ENCODE measurements around the gene BANK1. TPM values are rescaled to one million over a fixed set of nuclear protein-coding genes. Genes with fewer than 3 reads are reported as not detected.

The BANK1 gene
- total and polyA plus RNA-seq, 10 of the 15 experiments (the other 5 are each of a cell fraction or from before 2014, with no cell fraction given) = 0.13 to 2.1 (median 0.42) TPM

- no peak for DNase-seq (ENCODE audit: low read depth, low spot score)
- POLR2A ChIA-PET = no interaction called here
- Histone ChIP-seq H3K4me3 (no peak overlapping the region), H3K79me2 (ENCODE audit: control insufficient read depth, insufficient read depth, low read length) (no peaks in the 10 kb centered on the region), H3K4me2 (ENCODE audit: control insufficient read depth, insufficient read depth) (no peak overlapping the region), H3K27me3 (replicated peaks in 1 of 2; ENCODE audit: control insufficient read depth in 2 of 2, insufficient read depth in 2 of 2, low read length in 1 of 2) (no peaks in the 10 kb centered on the region), H3K9ac (ENCODE audit: control insufficient read depth, insufficient read depth, low read length) (no peak overlapping the region), H3K9me3 (replicated peaks; ENCODE audit: control insufficient read depth, insufficient read depth, low read length) (no peaks in the 10 kb centered on the region), H4K20me1 (ENCODE audit: control insufficient read depth, insufficient read depth) (no peaks in the 10 kb centered on the region), H3K36me3 (ENCODE audit: control insufficient read depth in 2 of 2, insufficient read depth in 2 of 2, low read length in 1 of 2) (no peaks in the 10 kb centered on the region), H3K4me1 (ENCODE audit: control insufficient read depth, insufficient read depth, low read length) (no peaks in the 10 kb centered on the region), H3K27ac (ENCODE audit: control insufficient read depth, insufficient read depth) (no peak overlapping the region), H2AFZ (ENCODE audit: control insufficient read depth, low read depth, low read length) (no peak overlapping the region)
- in situ Hi-C loops (cut with MboI) (no loop called here), intact Hi-C loops (cut with micrococcal nuclease; ENCODE audit: unreplicated experiment) (no loop called here)
- BruUV-seq (replicated peaks) = no TSS peak
- SMC1A ChIA-PET (ENCODE audit: uncharacterized antibody, unreplicated experiment) = interaction anchor here (0.9 to 2.1 kb wide), 2 partner anchors 10 kb away, joined by 3 to 4 read pairs; no protein-coding TSS in a partner anchor
- TF ChIP-seq SUZ12 (IDR thresholded peaks at IDR 0.05; ENCODE audit: unreplicated experiment) (no peak), TAF1 (IDR thresholded peaks at IDR 0.05; ENCODE audit: borderline replicate concordance, low read depth, low read length) (no peak), ZBTB4 (CRISPR knock-in tag; IDR thresholded peaks at IDR 0.05) (no peak), CREM (IDR thresholded peaks at IDR 0.05; ENCODE audit: low read depth) (no peak), NFXL1 (IDR thresholded peaks at IDR 0.05; ENCODE audit: borderline replicate concordance) (no peak), ZNF217 (IDR thresholded peaks at IDR 0.05) (no peak), ZNF622 (IDR thresholded peaks at IDR 0.05) (no peak), SMAD1 (IDR thresholded peaks at IDR 0.05; ENCODE audit: low read depth, partially characterized antibody) (no peak)
- no peak for ATAC-seq
- 17% methylated on average over 5 of the region's 5 CpGs for WGBS (ENCODE audit: insufficient coverage, insufficient replicate concordance, low lambda C conversion rate, missing lambda C conversion rate)
- no peak for FAIRE-seq
- CTCF ChIA-PET = interaction anchor here (0.6 kb wide), 1 partner anchor 1448 kb away, joined by 5 read pairs; no protein-coding TSS in a partner anchor
- RAD21 ChIA-PET (ENCODE audit: unreplicated experiment) = no interaction called here
Measured at GRCh38 chr4:101993002-101993841, 202.7 kb downstream of the BANK1 start.

All from GM12878 (cell line).